Loucy (cell line): ENCODE measurements around the gene CLSTN2.

Experiments used
- H2AFZ ChIP-seq: fragments of 200-600 bp; sonication (generic); 2 replicates; pipeline ENCODE4 v1.6.0; 2016; ENCODE audit warnings: antibody characterized with exemption, mild to moderate bottlenecking, low read length, moderate library complexity
- H3F3A ChIP-seq: fragments of 200-600 bp; 2 replicates; pipeline ENCODE4 v1.6.0; 2016; ENCODE audit warnings: antibody characterized with exemption, low read depth, mild to moderate bottlenecking
- H3K27me3 ChIP-seq: fragments of 200-600 bp; sonication (generic); 2 replicates; pipeline ENCODE4 v1.6.1; 2014; ENCODE audit warnings: low read length, mild to moderate bottlenecking; ENCODE audit not compliant: insufficient read depth, poor library complexity, severe bottlenecking
- H3K36me3 ChIP-seq: fragments of 200-600 bp; sonication (generic); 2 replicates; pipeline ENCODE4 v1.6.1; 2016; ENCODE audit warnings: low read length; ENCODE audit not compliant: insufficient read depth
- H3K4me1 ChIP-seq: fragments of 200-600 bp; sonication (generic); 2 replicates; pipeline ENCODE4 v1.5.1; 2014; ENCODE audit warnings: low read length, mild to moderate bottlenecking; ENCODE audit not compliant: insufficient read depth, poor library complexity, severe bottlenecking
- H3K4me2 ChIP-seq: fragments of 200-600 bp; sonication (generic); 2 replicates; pipeline ENCODE4 v1.6.0; 2014; ENCODE audit warnings: antibody characterized with exemption, low read length, low read depth, mild to moderate bottlenecking; ENCODE audit not compliant: poor library complexity, severe bottlenecking
- H3K4me3 ChIP-seq: fragments of 200-600 bp; sonication (generic); 2 replicates; pipeline ENCODE4 v1.5.1; 2014; ENCODE audit warnings: low read length, mild to moderate bottlenecking, mixed read lengths; ENCODE audit not compliant: poor library complexity, severe bottlenecking
- H3K79me2 ChIP-seq: fragments of 200-600 bp; sonication (generic); 2 replicates; pipeline ENCODE4 v1.6.1; 2014; ENCODE audit warnings: low read length; ENCODE audit not compliant: insufficient read depth
- H3K9ac ChIP-seq: fragments of 200-600 bp; sonication (generic); 2 replicates; pipeline ENCODE4 v1.6.0; 2014; ENCODE audit warnings: mild to moderate bottlenecking, low read depth, low read length, moderate library complexity; ENCODE audit not compliant: poor library complexity, severe bottlenecking
- H3K9me2 ChIP-seq: fragments of 200-600 bp; sonication (generic); replicated peaks from 2 replicates; pipeline ENCODE4 v1.6.1; 2016; ENCODE audit warnings: low read depth, low read length, mixed read lengths
- H3K9me3 ChIP-seq: fragments of 200-600 bp; sonication (generic); 2 replicates; pipeline ENCODE4 v1.6.1; 2014; ENCODE audit warnings: mild to moderate bottlenecking, antibody characterized with exemption, low read length, low read depth; ENCODE audit not compliant: insufficient read depth
- H4K20me1 ChIP-seq: fragments of 200-600 bp; sonication (generic); 2 replicates; pipeline ENCODE4 v1.6.0; 2014; ENCODE audit warnings: antibody characterized with exemption, low read length, mild to moderate bottlenecking; ENCODE audit not compliant: insufficient read depth, poor library complexity, severe bottlenecking
- CTCF ChIP-seq: fragments of 200-600 bp; sonication (generic); conservative IDR thresholded peaks from 2 replicates; pipeline ENCODE4 v1.5.1; 2014; ENCODE audit warnings: mild to moderate bottlenecking, antibody characterized with exemption, low read length
- EZH2phosphoT487 ChIP-seq: fragments of 200-600 bp; IDR thresholded peaks from 2 replicates; pipeline ENCODE4 v1.6.1; 2018; ENCODE audit warnings: antibody characterized with exemption, mild to moderate bottlenecking, moderate library complexity, borderline replicate concordance

The CLSTN2 gene

GRCh38 chr3:140563206-140563760 is 628.3 kb downstream of the CLSTN2 start:
- no peak for TF ChIP-seq EZH2phosphoT487
- no peak for TF ChIP-seq CTCF

GRCh38 chr3:140568131-140568530 is 633.1 kb downstream of the CLSTN2 start:
- H3K4me3 ChIP-seq: no peak overlapping the region
- H3K79me2 ChIP-seq: no peaks in the 10 kb centered on the region
- H3K27me3 ChIP-seq: no peaks in the 10 kb centered on the region
- H3K4me2 ChIP-seq: no peak overlapping the region
- H3K4me1 ChIP-seq: no peaks in the 10 kb centered on the region
- no peak overlapping the region for H2AFZ ChIP-seq
- H3K9ac ChIP-seq: no peak overlapping the region
- no peaks in the 10 kb centered on the region for H3K36me3 ChIP-seq
- no peaks in the 10 kb centered on the region for H3F3A ChIP-seq
- H3K9me3 ChIP-seq: 0 out of 2 replicates have a peak, but pooled peaks cover 3% of the 10 kb centered on the region
- no peaks in the 10 kb centered on the region for H3K9me2 ChIP-seq
- no peaks in the 10 kb centered on the region for H4K20me1 ChIP-seq
- TF ChIP-seq EZH2phosphoT487: no peak
- TF ChIP-seq CTCF: no peak

More at GRCh38 chr3:140563206-140563760, 628.3 kb downstream of the CLSTN2 start:
- Histone ChIP-seq H3K4me2 (no peak overlapping the region), H3K9me3 (0 out of 2 replicates have a peak, but pooled peaks cover 3% of the 10 kb centered on the region), H3K9ac (no peak overlapping the region), H3K36me3 (no peaks in the 10 kb centered on the region), H3K9me2 (no peaks in the 10 kb centered on the region), H3F3A (no peaks in the 10 kb centered on the region), H4K20me1 (no peaks in the 10 kb centered on the region), H3K4me3 (no peak overlapping the region), H3K27me3 (no peaks in the 10 kb centered on the region), H3K4me1 (no peaks in the 10 kb centered on the region), H3K79me2 (no peaks in the 10 kb centered on the region), H2AFZ (no peak overlapping the region)

GRCh38 chr3:140568842-140569520 is 634.0 kb downstream of the CLSTN2 start:
- Histone ChIP-seq H3K9me3 (0 out of 2 replicates have a peak, but pooled peaks cover 3% of the 10 kb centered on the region), H3F3A (no peaks in the 10 kb centered on the region), H3K4me3 (no peak overlapping the region), H3K79me2 (no peaks in the 10 kb centered on the region), H3K9me2 (no peaks in the 10 kb centered on the region), H3K36me3 (no peaks in the 10 kb centered on the region), H4K20me1 (no peaks in the 10 kb centered on the region), H2AFZ (no peak overlapping the region), H3K4me1 (no peaks in the 10 kb centered on the region), H3K9ac (no peak overlapping the region), H3K4me2 (no peak overlapping the region), H3K27me3 (no peaks in the 10 kb centered on the region)
- no peak for TF ChIP-seq CTCF
